Measurements from ENCODE around the gene RAD18. TPM values are rescaled to one million over a fixed set of nuclear protein-coding genes. Genes with fewer than 3 reads are reported as not detected.

Gene RAD18
- total and polyA plus RNA-seq, 2 donors (not counting 1 experiment from before 2014, with no cell fraction given), result 4.8 to 21.3 TPM

DNA sequence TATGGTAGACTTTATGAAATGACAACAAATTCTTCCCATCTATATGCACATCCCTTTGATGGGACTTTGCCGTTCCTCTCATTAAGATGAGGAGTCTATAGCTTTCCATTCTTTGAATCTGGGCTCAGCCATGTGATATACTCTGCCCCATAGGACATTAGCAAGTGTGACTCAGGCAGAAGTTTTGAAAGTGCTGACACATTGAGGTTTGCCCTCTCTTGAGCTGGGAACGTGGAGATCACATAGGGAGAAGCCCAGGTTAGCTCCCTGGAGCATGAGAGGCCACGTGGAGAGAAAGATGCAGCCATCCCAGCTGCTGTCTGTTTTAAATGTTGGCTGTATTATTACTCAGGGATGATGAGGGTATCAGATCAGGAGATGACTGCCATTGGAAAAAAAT, 126.1 kb downstream of the RAD18 start:
- ChIA-PET POLR2A (no interaction called here), CTCF (no interaction called here)
- Mint-ChIP-seq H3K27ac (no peak overlapping the region), H3K9me3 (ENCODE audit: insufficient read depth) (no peaks in the 10 kb centered on the region), H3K4me3 (no peak overlapping the region), H3K4me1 (no peaks in the 10 kb centered on the region), H3K27me3 (no peaks in the 10 kb centered on the region)
- Histone ChIP-seq H3K36me3 (replicated peaks in 1 of 2; ENCODE audit: control extremely low read depth in 1 of 2, control insufficient read depth in 1 of 2, extremely low read depth in 1 of 2, insufficient read depth in 2 of 2, low read length in 1 of 2) (no peaks in the 10 kb centered on the region), H3K4me1 (ENCODE audit: control insufficient read depth in 2 of 2, insufficient read depth in 2 of 2, low read length in 2 of 2) (no peaks in the 10 kb centered on the region), H2AFZ (ENCODE audit: insufficient read depth, low read depth, low read length, poor library complexity, severe bottlenecking) (no peak overlapping the region), H3K79me2 (ENCODE audit: control insufficient read depth, insufficient read depth, low read length) (no peaks in the 10 kb centered on the region), H3K9me3 (ENCODE audit: control extremely low read depth in 1 of 3, control insufficient read depth in 2 of 3, insufficient read depth in 1 of 3, low read length in 2 of 3) (no peaks in the 10 kb centered on the region), H3K27me3 (replicated peaks in 1 of 4; ENCODE audit: control extremely low read depth in 1 of 4, control insufficient read depth in 3 of 4, insufficient read depth in 4 of 4, low read length in 3 of 4) (no peaks in the 10 kb centered on the region), H3K4me2 (replicated peaks; ENCODE audit: low read depth, low read length, poor library complexity, severe bottlenecking) (no peak overlapping the region), H3K4me3 (ENCODE audit: control extremely low read depth in 1 of 5, extremely low read depth in 1 of 5, insufficient read depth in 1 of 5, low read depth in 2 of 5, low read length in 4 of 5) (no peak overlapping the region), H3K27ac (ENCODE audit: low read length in 2 of 2) (no peak overlapping the region), H3K9ac (ENCODE audit: low read length) (no peak overlapping the region), H4K20me1 (ENCODE audit: control insufficient read depth, insufficient read depth, low read length, poor library complexity, severe bottlenecking) (no peaks in the 10 kb centered on the region)
- intact Hi-C loops (cut with micrococcal nuclease), result no loop called here
- 83% methylated on average over 2 of the region's 3 CpGs for WGBS (ENCODE audit: insufficient coverage)
- no peak for ATAC-seq (ENCODE audit: low read depth)
- TF ChIP-seq EZH2 (IDR thresholded peaks at IDR 0.05; ENCODE audit: borderline replicate concordance, insufficient read depth, low read depth, low read length, poor library complexity, severe bottlenecking), result no peak
- TF ChIP-seq, protein P1, sequence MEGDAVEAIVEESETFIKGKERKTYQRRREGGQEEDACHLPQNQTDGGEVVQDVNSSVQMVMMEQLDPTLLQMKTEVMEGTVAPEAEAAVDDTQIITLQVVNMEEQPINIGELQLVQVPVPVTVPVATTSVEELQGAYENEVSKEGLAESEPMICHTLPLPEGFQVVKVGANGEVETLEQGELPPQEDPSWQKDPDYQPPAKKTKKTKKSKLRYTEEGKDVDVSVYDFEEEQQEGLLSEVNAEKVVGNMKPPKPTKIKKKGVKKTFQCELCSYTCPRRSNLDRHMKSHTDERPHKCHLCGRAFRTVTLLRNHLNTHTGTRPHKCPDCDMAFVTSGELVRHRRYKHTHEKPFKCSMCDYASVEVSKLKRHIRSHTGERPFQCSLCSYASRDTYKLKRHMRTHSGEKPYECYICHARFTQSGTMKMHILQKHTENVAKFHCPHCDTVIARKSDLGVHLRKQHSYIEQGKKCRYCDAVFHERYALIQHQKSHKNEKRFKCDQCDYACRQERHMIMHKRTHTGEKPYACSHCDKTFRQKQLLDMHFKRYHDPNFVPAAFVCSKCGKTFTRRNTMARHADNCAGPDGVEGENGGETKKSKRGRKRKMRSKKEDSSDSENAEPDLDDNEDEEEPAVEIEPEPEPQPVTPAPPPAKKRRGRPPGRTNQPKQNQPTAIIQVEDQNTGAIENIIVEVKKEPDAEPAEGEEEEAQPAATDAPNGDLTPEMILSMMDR (IDR thresholded peaks at IDR 0.05), result no peak
- no peak for DNase-seq

DNA sequence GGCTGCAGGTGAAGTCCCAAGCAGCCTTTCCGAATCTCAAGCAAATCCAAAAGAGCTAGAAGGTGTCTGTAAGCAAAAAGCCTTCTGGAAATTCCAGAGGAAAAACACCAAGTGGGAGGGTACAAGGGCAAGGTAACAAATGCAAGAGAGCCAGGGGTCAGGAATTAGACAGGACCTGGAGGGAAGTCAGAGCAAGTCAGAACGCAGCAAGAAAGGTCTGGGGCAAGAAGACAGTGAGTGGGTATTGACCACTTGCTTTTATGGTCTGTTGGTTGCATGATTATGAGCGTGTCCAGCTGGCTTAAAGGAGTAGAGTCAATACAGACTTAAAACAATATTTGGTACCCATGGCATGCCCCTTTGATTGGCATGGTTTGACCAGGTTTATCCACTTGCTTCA, 127.2 kb downstream of the RAD18 start:
- no peaks in the 10 kb centered on the region for H3K27me3 ChIP-seq (replicated peaks in 1 of 4; ENCODE audit: control extremely low read depth in 1 of 4, control insufficient read depth in 3 of 4, insufficient read depth in 4 of 4, low read length in 3 of 4)
- no peak overlapping the region for H3K9ac ChIP-seq (ENCODE audit: low read length)
- 94% methylated on average over 2 of the region's 3 CpGs for WGBS (ENCODE audit: insufficient coverage)
- no peaks in the 10 kb centered on the region for H3K9me3 ChIP-seq (ENCODE audit: control extremely low read depth in 1 of 3, control insufficient read depth in 2 of 3, insufficient read depth in 1 of 3, low read length in 2 of 3)
- DNase-seq (no peak), ATAC-seq (ENCODE audit: low read depth) (no peak)
- Mint-ChIP-seq H3K4me3 (no peak overlapping the region), H3K27ac (no peak overlapping the region), H3K9me3 (ENCODE audit: insufficient read depth) (no peaks in the 10 kb centered on the region), H3K27me3 (no peaks in the 10 kb centered on the region), H3K4me1 (no peaks in the 10 kb centered on the region)
- CTCF ChIA-PET, result no interaction called here
- no peaks in the 10 kb centered on the region for H3K79me2 ChIP-seq (ENCODE audit: control insufficient read depth, insufficient read depth, low read length)
- no peaks in the 10 kb centered on the region for H4K20me1 ChIP-seq (ENCODE audit: control insufficient read depth, insufficient read depth, low read length, poor library complexity, severe bottlenecking)
- no peak for TF ChIP-seq EZH2 (IDR thresholded peaks at IDR 0.05; ENCODE audit: borderline replicate concordance, insufficient read depth, low read depth, low read length, poor library complexity, severe bottlenecking)
- TF ChIP-seq, protein P1 (IDR thresholded peaks at IDR 0.05), result no peak
- no peak overlapping the region for H2AFZ ChIP-seq (ENCODE audit: insufficient read depth, low read depth, low read length, poor library complexity, severe bottlenecking)
- H3K4me2 ChIP-seq (replicated peaks; ENCODE audit: low read depth, low read length, poor library complexity, severe bottlenecking), result no peak overlapping the region
- H3K4me1 ChIP-seq (ENCODE audit: control insufficient read depth in 2 of 2, insufficient read depth in 2 of 2, low read length in 2 of 2), result no peaks in the 10 kb centered on the region
- no peak overlapping the region for H3K4me3 ChIP-seq (ENCODE audit: control extremely low read depth in 1 of 5, extremely low read depth in 1 of 5, insufficient read depth in 1 of 5, low read depth in 2 of 5, low read length in 4 of 5)
- no peak overlapping the region for H3K27ac ChIP-seq (ENCODE audit: low read length in 2 of 2)
- intact Hi-C loops (cut with micrococcal nuclease), result no loop called here
- no peaks in the 10 kb centered on the region for H3K36me3 ChIP-seq (replicated peaks in 1 of 2; ENCODE audit: control extremely low read depth in 1 of 2, control insufficient read depth in 1 of 2, extremely low read depth in 1 of 2, insufficient read depth in 2 of 2, low read length in 1 of 2)
- POLR2A ChIA-PET, result no interaction called here
